LoVo (cell line): ENCODE data around the gene COA5.

Experiments used
- DNase-seq: peaks from one replicate; pipeline ENCODE4 v3.0.0-alpha.2; 2016; ENCODE audit warnings: low spot score

COA5 gene

GRCh38 chr2:98551316-98551715 is 57.0 kb downstream of the COA5 start:
- no peak for DNase-seq

- no peak for DNase-seq
Measured at GRCh38 chr2:98550165-98550564, 58.1 kb downstream of the COA5 start.
